ENCODE measurements around the gene ARHGAP42.

DNA sequence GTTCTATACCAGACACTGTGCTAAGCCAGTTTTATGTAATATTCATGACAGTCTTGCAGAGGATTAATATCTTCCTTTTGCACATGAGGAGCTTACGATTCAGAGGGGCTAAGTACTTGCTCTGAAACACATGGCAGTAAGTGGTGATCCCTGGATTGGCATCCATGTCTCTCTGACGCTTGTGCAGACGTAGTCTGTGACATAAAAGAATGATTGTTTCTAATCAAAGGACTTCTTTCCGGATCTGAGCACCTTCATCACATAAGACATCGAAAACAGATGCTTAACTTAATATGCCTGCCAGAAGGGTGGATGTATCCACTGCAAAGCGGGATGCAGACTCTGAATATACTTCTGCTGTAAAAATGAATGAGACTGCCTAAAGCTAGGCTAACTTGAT lies 74.8 kb downstream of the ARHGAP42 start:
- TF ChIP-seq, protein P1, sequence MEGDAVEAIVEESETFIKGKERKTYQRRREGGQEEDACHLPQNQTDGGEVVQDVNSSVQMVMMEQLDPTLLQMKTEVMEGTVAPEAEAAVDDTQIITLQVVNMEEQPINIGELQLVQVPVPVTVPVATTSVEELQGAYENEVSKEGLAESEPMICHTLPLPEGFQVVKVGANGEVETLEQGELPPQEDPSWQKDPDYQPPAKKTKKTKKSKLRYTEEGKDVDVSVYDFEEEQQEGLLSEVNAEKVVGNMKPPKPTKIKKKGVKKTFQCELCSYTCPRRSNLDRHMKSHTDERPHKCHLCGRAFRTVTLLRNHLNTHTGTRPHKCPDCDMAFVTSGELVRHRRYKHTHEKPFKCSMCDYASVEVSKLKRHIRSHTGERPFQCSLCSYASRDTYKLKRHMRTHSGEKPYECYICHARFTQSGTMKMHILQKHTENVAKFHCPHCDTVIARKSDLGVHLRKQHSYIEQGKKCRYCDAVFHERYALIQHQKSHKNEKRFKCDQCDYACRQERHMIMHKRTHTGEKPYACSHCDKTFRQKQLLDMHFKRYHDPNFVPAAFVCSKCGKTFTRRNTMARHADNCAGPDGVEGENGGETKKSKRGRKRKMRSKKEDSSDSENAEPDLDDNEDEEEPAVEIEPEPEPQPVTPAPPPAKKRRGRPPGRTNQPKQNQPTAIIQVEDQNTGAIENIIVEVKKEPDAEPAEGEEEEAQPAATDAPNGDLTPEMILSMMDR (IDR thresholded peaks at IDR 0.05): no peak
- no peak for TF ChIP-seq POLR2A (IDR thresholded peaks at IDR 0.05)

Data from adrenal gland (tissue), 5 donors.